GM21737 (cell line): Measurements from ENCODE around the gene GMPR.

Source experiments
- ATAC-seq: cut with Tn5 transposase; IDR thresholded peaks from one replicate; pipeline ENCODE4 v1.9.1; 2021; ENCODE audit warnings: mild to moderate bottlenecking, moderate library complexity; ENCODE audit not compliant: unreplicated experiment

Gene GMPR

GRCh38 chr6:16324606-16325225 is 86.3 kb downstream of the GMPR start:
- ATAC-seq = no peak

DNA sequence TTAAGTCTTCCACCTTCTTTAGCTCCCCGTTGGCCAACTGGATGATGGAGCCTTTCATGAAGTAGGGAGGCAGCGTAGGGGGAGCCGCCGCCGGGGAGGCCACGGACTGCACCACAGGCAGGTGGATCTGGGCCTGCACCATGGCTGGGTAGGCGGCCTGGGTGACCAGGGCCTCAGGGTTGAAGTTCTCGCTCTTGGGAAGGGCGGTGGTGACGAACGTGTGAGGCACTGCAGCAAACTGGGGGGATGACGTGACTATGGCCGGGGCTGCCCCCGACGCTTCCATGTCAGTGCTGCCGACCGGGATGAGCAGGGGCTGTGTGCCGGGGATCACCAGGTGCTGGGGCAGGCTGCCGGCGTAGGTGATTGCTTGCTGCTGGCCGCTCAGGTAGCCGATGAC is 88.1 kb downstream of the GMPR start:
- ATAC-seq = no peak

- ATAC-seq = no peak
Measured at GRCh38 chr6:16326971-16327776, 88.8 kb downstream of the GMPR start.

- no peak for ATAC-seq
Measured at GRCh38 chr6:16327777-16328325, 89.5 kb downstream of the GMPR start.

DNA sequence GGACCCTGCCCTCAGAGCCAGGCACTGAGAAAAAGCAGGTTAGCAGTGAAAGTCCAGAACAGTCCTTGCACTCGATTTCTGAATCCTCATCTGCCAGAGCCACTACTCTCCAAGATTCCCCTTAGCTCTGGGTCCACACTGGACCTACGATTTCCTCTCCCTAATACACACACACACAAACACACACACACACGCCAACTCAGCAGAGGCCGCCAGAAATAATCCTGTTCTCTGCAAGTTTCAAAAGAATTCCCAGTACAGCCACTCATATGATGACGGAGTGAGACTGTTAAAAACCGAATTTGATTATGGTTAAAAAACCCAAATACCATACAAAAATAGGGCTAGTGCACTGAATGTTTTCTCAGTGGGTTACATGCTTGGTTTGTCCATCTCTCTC is 90.8 kb downstream of the GMPR start:
- ATAC-seq = no peak

- no peak for ATAC-seq
Measured at GRCh38 chr6:16331384-16332174, 93.2 kb downstream of the GMPR start.

GRCh38 chr6:16332175-16332542 is 93.8 kb downstream of the GMPR start:
- peak; percentile 84 for ATAC-seq

DNA sequence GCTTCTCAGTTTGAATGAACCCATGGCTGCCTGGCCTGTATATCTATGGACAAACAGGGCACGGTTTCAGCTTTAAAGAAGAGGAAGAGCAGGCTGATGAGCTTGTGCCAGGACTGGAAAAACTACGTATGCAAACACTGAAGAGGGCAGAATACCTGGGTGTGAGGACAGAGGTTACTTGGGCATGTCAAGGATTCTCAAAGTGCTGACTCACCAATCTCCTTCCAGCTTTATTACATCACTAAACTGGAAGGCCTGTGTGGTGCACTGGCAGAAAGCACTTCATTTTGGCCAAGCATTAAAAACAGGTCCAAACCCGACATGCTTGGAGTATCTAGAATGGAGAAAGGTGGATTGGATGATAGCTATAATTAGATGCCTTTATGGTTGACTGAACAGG is 95.2 kb downstream of the GMPR start:
- ATAC-seq = no peak

DNA sequence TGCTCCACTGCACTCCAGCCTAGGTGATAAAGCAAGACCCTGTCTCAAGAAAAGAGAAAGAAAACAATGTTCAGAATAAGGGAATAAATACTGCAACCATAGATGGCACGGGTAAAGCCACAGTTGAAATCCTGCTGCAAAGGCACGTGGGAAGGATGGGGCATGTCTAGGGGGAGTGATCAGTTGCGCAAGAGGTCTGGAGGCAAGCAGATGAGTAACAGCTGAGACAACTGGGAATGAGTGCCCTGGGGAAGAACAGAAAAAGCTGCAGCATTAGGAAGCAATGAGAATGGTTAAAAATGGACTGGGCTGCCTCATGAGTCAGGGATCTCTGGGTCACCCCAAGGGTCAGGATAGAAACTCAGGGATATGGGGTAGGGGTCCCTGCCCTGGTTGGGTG is 96.3 kb downstream of the GMPR start:
- ATAC-seq = no peak

GRCh38 chr6:16335176-16335575 is 96.8 kb downstream of the GMPR start:
- ATAC-seq = no peak

- no peak for ATAC-seq
Measured at GRCh38 chr6:16336056-16336818, 97.8 kb downstream of the GMPR start.

DNA sequence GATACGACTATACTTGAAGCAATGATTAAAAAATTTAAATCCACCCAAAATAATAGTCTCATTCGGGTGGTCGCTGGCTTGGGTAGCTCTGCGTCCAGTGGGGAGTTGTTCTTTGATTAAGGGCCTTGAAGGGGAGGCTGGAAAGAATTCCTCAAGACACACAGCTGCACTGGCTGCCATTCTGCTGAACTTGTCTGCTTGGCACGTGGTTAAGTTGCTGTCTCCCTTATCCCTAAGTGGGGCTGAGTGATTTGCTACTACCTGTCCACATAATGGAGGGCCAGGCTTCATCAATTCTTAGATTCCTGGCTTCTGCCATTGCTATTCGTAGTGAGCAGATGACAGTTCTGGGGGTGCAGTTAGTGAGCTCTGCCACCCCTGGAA is 98.5 kb downstream of the GMPR start:
- no peak for ATAC-seq

DNA sequence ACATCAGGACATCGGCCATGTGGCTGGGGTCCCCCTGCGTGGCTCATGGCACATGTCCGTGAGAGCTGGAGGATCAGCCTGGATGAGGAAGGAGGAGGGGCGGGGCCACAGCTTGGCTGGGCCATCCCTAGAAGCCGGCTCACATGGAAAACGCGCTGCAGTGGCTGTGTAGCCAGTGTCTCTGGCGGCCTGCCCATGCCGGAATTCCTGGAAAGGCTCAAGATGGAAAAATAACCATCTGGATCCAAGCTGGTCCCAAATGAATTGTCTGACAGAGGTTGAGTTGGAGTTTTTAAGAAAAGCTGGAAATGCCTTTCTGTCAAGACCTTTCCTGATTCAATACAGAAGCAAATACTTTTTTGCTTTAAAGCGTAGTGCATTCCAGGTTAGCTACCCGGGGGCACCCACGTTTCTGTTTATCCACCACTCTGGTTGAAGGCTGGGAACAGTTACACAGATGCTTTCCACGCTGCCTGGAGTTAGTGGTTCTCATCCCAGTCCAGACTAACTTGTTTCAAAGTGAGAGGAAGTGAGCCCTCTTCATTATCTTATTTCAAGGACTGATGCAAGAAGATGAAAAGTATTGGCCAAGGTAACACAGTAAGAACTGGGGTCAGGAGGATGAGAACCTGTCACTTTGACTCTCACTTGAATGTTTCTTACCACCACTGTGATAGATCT is 99.0 kb downstream of the GMPR start:
- ATAC-seq = no peak

DNA sequence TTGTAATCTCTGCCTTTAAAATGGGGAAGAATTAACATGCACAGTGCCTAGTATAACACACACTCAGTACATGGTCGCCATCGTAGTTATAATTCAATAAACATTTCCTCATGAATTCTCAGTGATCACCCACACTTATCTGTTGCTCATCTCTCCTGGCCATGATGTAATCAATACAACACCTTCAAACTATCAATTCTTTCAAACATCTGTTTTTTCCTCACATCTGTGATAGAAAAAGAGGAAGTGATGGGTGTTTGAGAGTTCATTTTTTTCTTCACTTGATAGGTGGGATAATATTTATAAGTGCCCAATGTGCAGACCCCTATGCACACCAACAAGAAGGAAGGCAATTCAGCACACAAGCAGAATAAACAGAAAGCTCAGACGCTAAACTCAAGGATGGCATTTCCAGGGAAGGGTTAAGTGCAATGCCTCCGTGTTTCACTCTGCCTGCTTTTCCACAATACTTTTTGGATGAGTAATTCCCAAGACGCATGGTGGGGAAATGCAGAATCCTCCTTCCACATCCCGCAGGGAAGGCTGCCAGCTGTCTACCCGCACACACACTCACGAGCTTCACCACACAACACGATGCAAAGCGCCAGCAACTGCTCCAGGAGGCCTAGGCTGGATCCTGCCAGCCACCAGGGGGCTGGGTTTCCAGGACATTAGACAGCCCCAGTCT is 100.3 kb downstream of the GMPR start:
- no peak for ATAC-seq

GRCh38 chr6:16339265-16339587 is 100.8 kb downstream of the GMPR start:
- no peak for ATAC-seq

GRCh38 chr6:16343593-16343992 is 105.2 kb downstream of the GMPR start:
- no peak for ATAC-seq

DNA sequence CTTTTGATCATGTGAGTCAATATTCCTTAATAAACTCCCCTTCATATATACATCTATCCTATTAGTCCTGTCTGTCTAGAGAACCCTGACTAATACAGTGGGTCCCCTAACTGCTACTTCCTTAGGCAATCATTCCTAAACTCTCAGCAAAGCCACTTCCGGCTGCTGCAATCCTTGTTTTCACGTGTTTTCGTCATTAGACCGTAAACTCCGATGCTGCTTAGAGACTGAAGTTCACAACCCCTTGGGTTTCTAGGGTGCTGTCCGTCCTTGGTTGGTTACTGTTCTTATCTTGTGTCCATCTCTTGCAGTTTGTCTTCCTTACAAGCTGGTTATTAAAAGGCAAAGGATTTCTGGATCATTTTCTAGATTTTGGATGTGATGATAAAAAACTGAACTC is 106.4 kb downstream of the GMPR start:
- ATAC-seq = no peak
